Activated T-helper 17 cell treated with anti-CD3 and anti-CD28 coated beads, Interleukin-2, amount 50 U/mL, for 72 hours (primary cell): Measurements from ENCODE around the gene SERPINB2. TPM values are rescaled to one million over a fixed set of nuclear protein-coding genes. Genes with fewer than 3 reads are reported as not detected.
"Not testable (repeated sequence)": the region's sequence is repeated elsewhere in the genome, so short reads cannot be mapped to it uniquely, and the experiment has no call there.

Experiments
- ATAC-seq: fragments of 150-1000 bp; cut with Tn5 transposase; replicated peaks from 2 replicates; pipeline ENCODE4 v1.10.0; 2021; ENCODE audit warnings: mild to moderate bottlenecking, moderate library complexity
- H3K27ac Mint-ChIP-seq: one replicate; pipeline ENCODE4 v1.8.0; 2022; ENCODE audit warnings: mixed read lengths
- H3K27me3 Mint-ChIP-seq: one replicate; pipeline ENCODE4 v1.8.0; 2022; ENCODE audit warnings: mixed read lengths
- H3K36me3 Mint-ChIP-seq: one replicate; pipeline ENCODE4 v1.8.0; 2022; ENCODE audit warnings: low read depth, mild to moderate bottlenecking, mixed read lengths
- H3K4me1 Mint-ChIP-seq: one replicate; pipeline ENCODE4 v1.8.0; 2022; ENCODE audit warnings: mixed read lengths
- H3K4me3 Mint-ChIP-seq: one replicate; pipeline ENCODE4 v1.8.0; 2022; ENCODE audit warnings: mild to moderate bottlenecking, mixed read lengths
- H3K9me3 Mint-ChIP-seq: one replicate; pipeline ENCODE4 v1.8.0; 2022; ENCODE audit warnings: mixed read lengths
- total RNA-seq, 2 donors: library from RNA; stranded (reverse); gene quantifications; one replicate each; pipeline ENCODE4 v1.2.3, GENCODE V29; 2022

The SERPINB2 gene
- total RNA-seq, 2 donors from 2014 or later, result not detected

GRCh38 chr18:63936156-63936931, 48.8 kb downstream of the SERPINB2 start:
- peak; percentile 96 for ATAC-seq
- no peaks in the 10 kb centered on the region for H3K36me3 Mint-ChIP-seq
- peaks cover 10% of the 10 kb centered on the region for H3K27me3 Mint-ChIP-seq
- H3K4me3 Mint-ChIP-seq, result no peak overlapping the region
- H3K4me1 Mint-ChIP-seq, result no peaks in the 10 kb centered on the region
- H3K27ac Mint-ChIP-seq, result no peak overlapping the region
- no peaks in the 10 kb centered on the region for H3K9me3 Mint-ChIP-seq

- H3K9me3 Mint-ChIP-seq, result no peaks in the 10 kb centered on the region
- no peaks in the 10 kb centered on the region for H3K4me1 Mint-ChIP-seq
- peak; percentile 33 for ATAC-seq
- peaks cover 14% of the 10 kb centered on the region for H3K27me3 Mint-ChIP-seq
- no peak overlapping the region for H3K4me3 Mint-ChIP-seq
- no peak overlapping the region for H3K27ac Mint-ChIP-seq
- H3K36me3 Mint-ChIP-seq, result no peaks in the 10 kb centered on the region
Observed at GRCh38 chr18:63936932-63937393, 49.5 kb downstream of the SERPINB2 start.

- Mint-ChIP-seq H3K9me3 (no peaks in the 10 kb centered on the region), H3K4me1 (no peaks in the 10 kb centered on the region), H3K36me3 (no peaks in the 10 kb centered on the region), H3K27me3 (peaks cover 31% of the 10 kb centered on the region), H3K4me3 (no peak overlapping the region), H3K27ac (no peak overlapping the region)
- ATAC-seq, result no peak
Observed at GRCh38 chr18:63940008-63940407, 52.5 kb downstream of the SERPINB2 start.

GRCh38 chr18:63940543-63941050, 53.1 kb downstream of the SERPINB2 start:
- H3K27ac Mint-ChIP-seq, H3K9me3 Mint-ChIP-seq, H3K36me3 Mint-ChIP-seq, ATAC-seq, H3K4me3 Mint-ChIP-seq, H3K4me1 Mint-ChIP-seq: not testable (repeated sequence)
- H3K27me3 Mint-ChIP-seq, result peaks cover 28% of the 10 kb centered on the region

GRCh38 chr18:63947051-63947790, 59.7 kb downstream of the SERPINB2 start:
- Mint-ChIP-seq H3K36me3 (peaks cover 7% of the 10 kb centered on the region), H3K4me1 (peaks cover 19% of the 10 kb centered on the region), H3K27me3 (peaks cover 29% of the 10 kb centered on the region), H3K9me3 (peaks cover 5% of the 10 kb centered on the region), H3K4me3 (no peak overlapping the region), H3K27ac (peak overlapping the region; percentile 72)
- ATAC-seq, result no peak

- peak; percentile 85 for ATAC-seq
- H3K4me1 Mint-ChIP-seq, result peaks cover 19% of the 10 kb centered on the region
- H3K4me3 Mint-ChIP-seq, result peak within 1 kb of the TSS; percentile 58
- H3K27ac Mint-ChIP-seq, result peak within 1 kb of the TSS; percentile 85
- H3K27me3 Mint-ChIP-seq, result peaks cover 10% of the 10 kb centered on the region
- H3K9me3 Mint-ChIP-seq, result peaks cover 5% of the 10 kb centered on the region
- peaks cover 11% of the 10 kb centered on the region for H3K36me3 Mint-ChIP-seq
Observed at GRCh38 chr18:63949068-63949737, 61.7 kb downstream of the SERPINB2 start, which contains the start of gene HMSD. Gene HMSD, plus strand, starts transcription at chr18:63949301. Its CDS starts 4,155 bp downstream, at chr18:63953456.

GRCh38 chr18:63951302-63951705, 63.8 kb downstream of the SERPINB2 start:
- peaks cover 19% of the 10 kb centered on the region for H3K4me1 Mint-ChIP-seq
- H3K9me3 Mint-ChIP-seq, result peaks cover 5% of the 10 kb centered on the region
- peak overlapping the region; percentile 58 for H3K4me3 Mint-ChIP-seq
- peaks cover 20% of the 10 kb centered on the region for H3K36me3 Mint-ChIP-seq
- peaks cover 17% of the 10 kb centered on the region for H3K27me3 Mint-ChIP-seq
- H3K27ac Mint-ChIP-seq, result peak overlapping the region; percentile 56
- peak; percentile 60 for ATAC-seq

Other genes with a start within 250 kb of the SERPINB2 start
- gene SERPINB4, start 243.4 kb upstream of the SERPINB2 start, total RNA-seq, result not detected
- not detected for gene SERPINB3, start 225.8 kb upstream of the SERPINB2 start, total RNA-seq
- gene SERPINB11, start 184.7 kb upstream of the SERPINB2 start, total RNA-seq, result not detected
- gene SERPINB7, start 112.3 kb upstream of the SERPINB2 start, total RNA-seq, result not detected
- gene SERPINB10, start 20.3 kb downstream of the SERPINB2 start, total RNA-seq, result not detected
- 10 to 100 TPM in 1 of 2 donors, 1 to 10 TPM in 1; 3.3 to 24.2 TPM for gene HMSD, start 61.6 kb downstream of the SERPINB2 start, total RNA-seq
- gene SERPINB8, start 82.4 kb downstream of the SERPINB2 start, total RNA-seq, result 10 to 100 TPM; 16.5 to 19.1 TPM